PC-3 (cell line): ENCODE results near the gene STARD5. TPM values are rescaled to one million over a fixed set of nuclear protein-coding genes. Genes with fewer than 3 reads are reported as not detected.

Experiments
- ATAC-seq: fragments of 200-7000 bp; cut with Tn5 transposase; 2 replicates; pipeline ENCODE4 v1.9.1; 2020; ENCODE audit warnings: mild to moderate bottlenecking, moderate library complexity
- BruUV-seq: library from RNA; stranded (reverse); fragments of 400-500 nt; replicated peaks from 2 replicates; lab custom pipeline; 2021; lab: Mats Ljungman, UMichigan
- CTCF ChIA-PET: fragments of 300-600 bp; sonication (Branson Sonifier 250); formaldehyde crosslinking; loops from one replicate; lab custom pipeline; 2022; ENCODE audit warnings: antibody characterized with exemption; lab: Charles Lee
- POLR2A ChIA-PET: fragments of 300-600 bp; sonication (Branson Sonifier 250); formaldehyde crosslinking; loops from one replicate; lab custom pipeline; 2022; ENCODE audit warnings: antibody characterized with exemption; ENCODE audit not compliant: unreplicated experiment; lab: Charles Lee
- DNase-seq: peaks from one replicate; pipeline ENCODE4 v3.0.0-alpha.2; 2015
- H2AFZ ChIP-seq: fragments of 300-600 bp; sonication (generic); 2 replicates; pipeline ENCODE4 v1.6.0; 2016; ENCODE audit warnings: antibody characterized with exemption, low read length
- H3F3A ChIP-seq: fragments of 300-600 bp; sonication (generic); one replicate; pipeline ENCODE4 v1.6.0; 2017; ENCODE audit warnings: antibody characterized with exemption, low read length, control low read depth, mild to moderate bottlenecking; ENCODE audit not compliant: unreplicated experiment
- H3K27ac ChIP-seq: fragments of 300-600 bp; sonication (generic); 2 replicates; pipeline ENCODE4 v1.5.1; 2016; ENCODE audit warnings: mild to moderate bottlenecking, low read length
- H3K27me3 ChIP-seq: fragments of 300-600 bp; sonication (generic); 2 replicates; pipeline ENCODE4 v1.6.1; 2016; ENCODE audit warnings: low read length, mixed read lengths
- H3K36me3 ChIP-seq: fragments of 300-600 bp; sonication (generic); 2 replicates; pipeline ENCODE4 v1.6.1; 2016; ENCODE audit warnings: low read depth, mixed run types, low read length, mixed read lengths
- H3K4me1 ChIP-seq: fragments of 300-600 bp; sonication (generic); 2 replicates; pipeline ENCODE4 v1.5.1; 2016; ENCODE audit warnings: low read length; ENCODE audit not compliant: insufficient read depth
- H3K4me2 ChIP-seq: fragments of 300-600 bp; sonication (generic); 2 replicates; pipeline ENCODE4 v1.6.0; 2016; ENCODE audit warnings: low read length
- H3K4me3 ChIP-seq: fragments of 300-600 bp; sonication (generic); 2 replicates; pipeline ENCODE4 v1.5.1; 2016; ENCODE audit warnings: mild to moderate bottlenecking, low read length, mixed read lengths
- H3K79me2 ChIP-seq: fragments of 300-600 bp; sonication (generic); 2 replicates; pipeline ENCODE4 v1.6.1; 2017; ENCODE audit warnings: low read length, mixed read lengths
- H3K9ac ChIP-seq: fragments of 300-600 bp; sonication (generic); 2 replicates; pipeline ENCODE4 v1.6.0; 2016; ENCODE audit warnings: mild to moderate bottlenecking, low read length
- H3K9me2 ChIP-seq: fragments of 300-600 bp; sonication (generic); replicated peaks from 2 replicates; pipeline ENCODE4 v1.6.1; 2016; ENCODE audit warnings: mixed run types, low read length, mixed read lengths
- H3K9me3 ChIP-seq: fragments of 300-600 bp; sonication (generic); 2 replicates; pipeline ENCODE4 v1.6.1; 2016; ENCODE audit warnings: low read length, mixed read lengths
- H4K20me1 ChIP-seq: fragments of 300-600 bp; sonication (generic); 2 replicates; pipeline ENCODE4 v1.6.1; 2016; ENCODE audit warnings: low read length, mixed read lengths
- CTCF ChIP-seq: fragments of 300-600 bp; sonication (generic); conservative IDR thresholded peaks from 2 replicates; pipeline ENCODE4 v1.5.1; 2017; ENCODE audit warnings: antibody characterized with exemption, low read depth, mild to moderate bottlenecking, low read length
- EZH2 ChIP-seq: fragments of 300-600 bp; sonication (generic); IDR thresholded peaks from one replicate; pipeline ENCODE4 v1.6.1; 2017; ENCODE audit warnings: antibody characterized with exemption, mild to moderate bottlenecking, low read length; ENCODE audit not compliant: unreplicated experiment
- EZH2phosphoT487 ChIP-seq: fragments of 300-600 bp; sonication (generic); IDR thresholded peaks from 2 replicates; pipeline ENCODE4 v1.6.1; 2018; ENCODE audit warnings: mild to moderate bottlenecking, antibody characterized with exemption, low read length, borderline replicate concordance
- intact Hi-C: fragments of 100-400 bp; cut with micrococcal nuclease; formaldehyde crosslinking; loops from 2 replicates; pipeline ENCODE4 v1.9.0; 2023
- total RNA-seq: library from RNA; depleted of rRNA; stranded (reverse); fragments of >200 nt; gene quantifications from 2 replicates; pipeline ENCODE4 v1.2.3, GENCODE V29; 2014

Gene STARD5
- total RNA-seq, 1 experiment from 2014 or later, result 5.9 TPM

GRCh38 chr15:81299630-81300273 is 24.2 kb downstream of the STARD5 start:
- BruUV-seq, result no TSS peak
- Histone ChIP-seq H3K27me3 (no peaks in the 10 kb centered on the region), H3K9me3 (no peaks in the 10 kb centered on the region), H3K36me3 (no peaks in the 10 kb centered on the region), H3K9me2 (no peaks in the 10 kb centered on the region), H3K4me3 (no peak overlapping the region), H2AFZ (no peak overlapping the region), H4K20me1 (no peaks in the 10 kb centered on the region), H3F3A (no peaks in the 10 kb centered on the region), H3K79me2 (no peaks in the 10 kb centered on the region), H3K27ac (no peak overlapping the region), H3K4me1 (peaks cover 22% of the 10 kb centered on the region), H3K9ac (no peak overlapping the region), H3K4me2 (no peak overlapping the region)
- ATAC-seq, result no peak
- CTCF ChIA-PET, result no interaction called here
- no peak for DNase-seq
- intact Hi-C loops, result no loop called here
- no peak for TF ChIP-seq EZH2
- POLR2A ChIA-PET, result no interaction called here

GRCh38 chr15:81299156-81299555 is 24.8 kb downstream of the STARD5 start:
- ATAC-seq, result no peak
- CTCF ChIA-PET, result no interaction called here
- no peaks in the 10 kb centered on the region for H3K79me2 ChIP-seq

GRCh38 chr15:81298611-81299010 is 25.3 kb downstream of the STARD5 start:
- TF ChIP-seq EZH2 (no peak), EZH2phosphoT487 (no peak), CTCF (no peak)
- Histone ChIP-seq H3K9me3 (no peaks in the 10 kb centered on the region), H3K4me1 (peaks cover 22% of the 10 kb centered on the region), H3F3A (no peaks in the 10 kb centered on the region), H3K79me2 (no peaks in the 10 kb centered on the region), H3K27ac (no peak overlapping the region), H3K9ac (no peak overlapping the region), H3K36me3 (no peaks in the 10 kb centered on the region), H3K9me2 (no peaks in the 10 kb centered on the region), H3K4me2 (no peak overlapping the region), H4K20me1 (no peaks in the 10 kb centered on the region), H3K4me3 (no peak overlapping the region), H3K27me3 (no peaks in the 10 kb centered on the region), H2AFZ (no peak overlapping the region)
- ChIA-PET CTCF (no interaction called here), POLR2A (no interaction called here)
- DNase-seq, result no peak
- ATAC-seq, result no peak
- no TSS peak for BruUV-seq
- intact Hi-C loops, result no loop called here

More at GRCh38 chr15:81299156-81299555, 24.8 kb downstream of the STARD5 start:
- H3K36me3 ChIP-seq, result no peaks in the 10 kb centered on the region
- no peaks in the 10 kb centered on the region for H3F3A ChIP-seq
- intact Hi-C loops, result no loop called here
- TF ChIP-seq CTCF (no peak), EZH2phosphoT487 (no peak)
- H3K4me1 ChIP-seq, result peaks cover 22% of the 10 kb centered on the region
- H3K9me3 ChIP-seq, result no peaks in the 10 kb centered on the region
- POLR2A ChIA-PET, result no interaction called here
- DNase-seq, result no peak
- no peak overlapping the region for H3K4me3 ChIP-seq
- H4K20me1 ChIP-seq, result no peaks in the 10 kb centered on the region
- H3K27me3 ChIP-seq, result no peaks in the 10 kb centered on the region
- H3K9ac ChIP-seq, result no peak overlapping the region
- BruUV-seq, result no TSS peak
- H3K27ac ChIP-seq, result no peak overlapping the region
- no peak overlapping the region for H3K4me2 ChIP-seq
- no peaks in the 10 kb centered on the region for H3K9me2 ChIP-seq
- H2AFZ ChIP-seq, result no peak overlapping the region
